HCT116 (cell line): ENCODE data around the gene PDE6C. TPM values are rescaled to one million over a fixed set of nuclear protein-coding genes. Genes with fewer than 3 reads are reported as not detected.

Experiments
- ATAC-seq: fragments of 200-7000 bp; cut with Tn5 transposase; 2 replicates; pipeline ENCODE4 v1.9.1; 2020; ENCODE audit warnings: mild to moderate bottlenecking, moderate library complexity
- BruUV-seq: library from RNA; stranded (reverse); fragments of 400-500 nt; replicated peaks from 2 replicates; lab custom pipeline; 2021; lab: Mats Ljungman, UMichigan
- CTCF ChIA-PET: fragments of 300-600 bp; sonication (Branson Sonifier 250); formaldehyde crosslinking; loops from one replicate; lab custom pipeline; 2021; ENCODE audit warnings: antibody characterized with exemption; lab: Charles Lee
- POLR2A ChIA-PET: fragments of 300-600, 350-600 bp; sonication (Branson Sonifier 250); formaldehyde crosslinking; loops from one replicate; lab custom pipeline; 2021; ENCODE audit warnings: antibody characterized with exemption; lab: Charles Lee
- RAD21 ChIA-PET, 2 experiments: fragments of 300-600 bp; sonication (Branson Sonifier 250); formaldehyde crosslinking; loops; one replicate each; lab custom pipeline; 2023; ENCODE audit warnings: low total read pairs in 2 of 2; ENCODE audit not compliant: uncharacterized antibody in 2 of 2, unreplicated experiment in 2 of 2, low non-redundant PET in 1 of 2; lab: Charles Lee
- DNase-seq: peaks from one replicate; pipeline ENCODE4 v3.0.0-alpha.2; 2010; ENCODE audit warnings: low read depth, low spot score
- H2AFZ ChIP-seq: fragments of 200-600 bp; shearing (Covaris generic), sonication (generic); 2 replicates; pipeline ENCODE4 v1.6.1; 2017; ENCODE audit warnings: low read depth, mixed run types, mixed read lengths, antibody characterized with exemption, low read length; ENCODE audit not compliant: poor library complexity, severe bottlenecking
- H3K27ac ChIP-seq: 2 replicates; pipeline ENCODE4 v1.5.1; 2012; ENCODE audit warnings: low read depth, low read length
- H3K27me3 ChIP-seq: fragments of 200-600 bp; sonication (generic); 2 replicates; pipeline ENCODE4 v1.6.1; 2016; ENCODE audit warnings: mixed run types, low read length, mixed read lengths; ENCODE audit not compliant: insufficient read depth
- H3K36me3 ChIP-seq, 2 experiments: fragments of 200-500 bp in 1 of 2; fragments of 200-600 bp in 1 of 2; sonication (Bioruptor generic) in 1 of 2; sonication (generic) in 1 of 2; 2 replicates each; pipeline versions ENCODE4 v1.5.1 to v1.6.1; 2014 to 2016; ENCODE audit warnings: low read length in 2 of 2, inconsistent platforms in 1 of 2, mixed read lengths in 1 of 2, mixed run types in 1 of 2; ENCODE audit not compliant: insufficient read depth in 2 of 2, control insufficient read depth in 1 of 2
- H3K4me1 ChIP-seq, 2 experiments: fragments of 200-600 bp in 1 of 2; sonication (generic) in 1 of 2; 2 replicates each; pipeline versions ENCODE4 v1.5.1 to v1.6.1; 2012 to 2017; ENCODE audit warnings: low read length in 2 of 2, inconsistent platforms in 1 of 2, mild to moderate bottlenecking in 1 of 2, mixed read lengths in 1 of 2, mixed run types in 1 of 2, moderate library complexity in 1 of 2; ENCODE audit not compliant: insufficient read depth in 2 of 2, control insufficient read depth in 1 of 2
- H3K4me2 ChIP-seq: fragments of 200-600 bp; sonication (generic); 2 replicates; pipeline ENCODE4 v1.6.1; 2017; ENCODE audit warnings: mixed run types, low read length, mixed read lengths
- H3K4me3 ChIP-seq, 2 experiments: fragments of 200-600 bp in 1 of 2; sonication (generic) in 1 of 2; replicated peaks in 1 of 2; 2 replicates each; pipeline ENCODE4 v1.5.1; 2011 to 2016; ENCODE audit warnings: low read length in 2 of 2, control low read depth in 1 of 2, low read depth in 1 of 2, mild to moderate bottlenecking in 1 of 2, mixed read lengths in 1 of 2, mixed run types in 1 of 2
- H3K79me2 ChIP-seq: fragments of 200-600 bp; sonication (generic); 2 replicates; pipeline ENCODE4 v1.6.1; 2017; ENCODE audit warnings: mild to moderate bottlenecking, mixed run types, low read length, moderate library complexity, mixed read lengths; ENCODE audit not compliant: insufficient read depth
- H3K9ac ChIP-seq: fragments of 200-600 bp; sonication (generic); 2 replicates; pipeline ENCODE4 v1.6.1; 2016; ENCODE audit warnings: low read length, mixed read lengths
- H3K9me2 ChIP-seq: fragments of 200-600 bp; sonication (generic), shearing (Covaris generic); 2 replicates; pipeline ENCODE4 v1.6.1; 2017; ENCODE audit warnings: mixed run types, mild to moderate bottlenecking, moderate library complexity; ENCODE audit not compliant: insufficient read depth
- H3K9me3 ChIP-seq, 2 experiments: fragments of 200-500 bp in 1 of 2; fragments of 200-600 bp in 1 of 2; sonication (Bioruptor generic) in 1 of 2; sonication (generic) in 1 of 2; 2 replicates each; pipeline ENCODE4 v1.6.1; 2014 to 2017; ENCODE audit warnings: low read length in 2 of 2, mixed read lengths in 2 of 2, inconsistent platforms in 1 of 2, low read depth in 1 of 2, mild to moderate bottlenecking in 1 of 2, mixed run types in 1 of 2, moderate library complexity in 1 of 2; ENCODE audit not compliant: control insufficient read depth in 1 of 2, insufficient read depth in 1 of 2
- H4K20me1 ChIP-seq: fragments of 200-600 bp; sonication (generic), shearing (Covaris generic); 2 replicates; pipeline ENCODE4 v1.6.1; 2017; ENCODE audit warnings: mixed run types, mild to moderate bottlenecking, moderate library complexity; ENCODE audit not compliant: insufficient read depth
- CBX3 ChIP-seq: IDR thresholded peaks from 2 replicates; pipeline ENCODE4 v1.6.1; 2012; ENCODE audit warnings: low read depth
- CEBPB ChIP-seq: IDR thresholded peaks from 2 replicates; pipeline ENCODE4 v1.6.1; 2012; ENCODE audit warnings: low read depth
- EGR1 ChIP-seq: IDR thresholded peaks from 2 replicates; pipeline ENCODE4 v1.6.1; 2012; ENCODE audit warnings: low read depth
- FOSL1 ChIP-seq: IDR thresholded peaks from 2 replicates; pipeline ENCODE4 v1.6.1; 2012; ENCODE audit warnings: low read depth
- POLR2A ChIP-seq: IDR thresholded peaks from 2 replicates; pipeline ENCODE4 v1.7.0; 2011; ENCODE audit warnings: borderline replicate concordance; ENCODE audit not compliant: insufficient read depth, insufficient read length; ENCODE audit errors: extremely low read depth
- POLR2AphosphoS5 ChIP-seq: IDR thresholded peaks from 2 replicates; pipeline ENCODE4 v1.6.1; 2011; ENCODE audit warnings: mild to moderate bottlenecking, low read depth, low read length, moderate library complexity
- RAD21 ChIP-seq: IDR thresholded peaks from 2 replicates; pipeline ENCODE4 v1.6.1; 2012; ENCODE audit warnings: low read depth, mild to moderate bottlenecking
- SP1 ChIP-seq: IDR thresholded peaks from 2 replicates; pipeline ENCODE4 v1.6.1; 2012; ENCODE audit warnings: low read depth
- SRF ChIP-seq: IDR thresholded peaks from 2 replicates; pipeline ENCODE4 v1.6.1; 2012; ENCODE audit warnings: low read depth
- ZNF274 ChIP-seq: fragments of 200-500 bp; sonication (Bioruptor generic); IDR thresholded peaks from 2 replicates; pipeline ENCODE4 v1.6.1; 2014; ENCODE audit warnings: mild to moderate bottlenecking, low read depth, low read length, inconsistent platforms
- intact Hi-C: fragments of 100-400 bp; cut with micrococcal nuclease; formaldehyde crosslinking; loops from 2 replicates; pipeline ENCODE4 v1.10.0; 2022
- total RNA-seq: library from RNA; stranded (reverse); gene quantifications from one replicate; pipeline ENCODE4 v1.2.1, GENCODE V29; 2021; ENCODE audit not compliant: unreplicated experiment
- TF ChIP-seq, protein P1 (sequence below): IDR thresholded peaks from 2 replicates; pipeline ENCODE4 v1.6.1; 2012
- TF ChIP-seq, protein P2 (sequence below): IDR thresholded peaks from 2 replicates; pipeline ENCODE4 v1.6.1; 2012
- TF ChIP-seq, protein P3 (sequence below): IDR thresholded peaks from 2 replicates; pipeline ENCODE4 v1.6.1; 2011; ENCODE audit warnings: mild to moderate bottlenecking, low read length, moderate library complexity; ENCODE audit not compliant: insufficient replicate concordance; ENCODE audit errors: extremely low read depth
- TF ChIP-seq, protein P4 (sequence below), 3 experiments: fragments of 200-600 bp in 1 of 3; sonication (generic) in 1 of 3; IDR thresholded peaks in 2 of 3; conservative IDR thresholded peaks in 1 of 3; 2 replicates each; pipeline ENCODE4 v1.5.1; 2012 to 2017; ENCODE audit warnings: low read depth in 2 of 3, low read length in 2 of 3, antibody characterized with exemption in 1 of 3, borderline replicate concordance in 1 of 3, control low read depth in 1 of 3, mild to moderate bottlenecking in 1 of 3, mixed read lengths in 1 of 3, mixed run types in 1 of 3, moderate library complexity in 1 of 3; ENCODE audit not compliant: insufficient read depth in 1 of 3

PDE6C gene
- total RNA-seq, 1 experiment from 2014 or later, result not detected

DNA sequence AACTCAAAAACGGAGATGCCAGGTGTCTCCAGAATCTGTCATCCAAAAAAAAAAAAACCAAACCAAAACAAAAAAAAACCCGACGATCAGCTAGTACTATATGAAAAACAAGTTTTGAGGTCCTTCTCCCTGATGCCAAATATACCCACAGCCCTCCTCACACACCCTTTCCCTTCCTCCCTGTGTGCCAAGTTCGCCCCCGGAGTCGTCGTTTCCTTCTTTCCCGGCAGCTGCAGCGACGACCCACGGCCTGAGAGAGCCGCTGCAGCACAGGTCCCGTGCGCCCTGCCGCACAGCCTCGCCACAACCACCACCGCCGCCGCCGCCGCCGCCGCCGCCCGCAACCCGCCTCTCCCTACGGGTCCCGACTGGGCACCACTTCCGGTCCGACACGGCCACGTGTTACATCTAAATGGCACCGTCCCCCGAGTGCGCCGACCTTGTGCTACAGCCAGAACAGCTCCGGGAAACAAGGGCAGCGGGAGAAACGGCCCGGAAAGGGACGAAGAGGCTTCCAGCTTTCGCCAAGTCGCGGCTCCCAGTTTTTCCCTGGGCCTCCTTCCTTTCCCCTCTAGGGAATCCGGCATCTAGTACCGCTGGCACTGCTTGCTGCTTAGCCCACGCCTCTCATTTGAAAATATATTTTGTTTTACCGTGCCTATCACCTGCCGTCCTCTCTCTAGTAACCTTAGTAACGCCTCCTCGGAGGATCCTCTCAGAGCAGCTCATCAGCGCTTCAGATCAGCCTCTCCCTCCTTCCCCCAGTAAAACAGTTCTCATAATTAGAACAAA lies 90.1 kb downstream of the PDE6C start, which contains the start of gene FRA10AC1 (continued):
- TF ChIP-seq RAD21 (peak; percentile 64), POLR2AphosphoS5 (peak; percentile 85), SRF (peak; percentile 88; the same call in 1 of the 2 replicates)
- TF ChIP-seq, protein P1, sequence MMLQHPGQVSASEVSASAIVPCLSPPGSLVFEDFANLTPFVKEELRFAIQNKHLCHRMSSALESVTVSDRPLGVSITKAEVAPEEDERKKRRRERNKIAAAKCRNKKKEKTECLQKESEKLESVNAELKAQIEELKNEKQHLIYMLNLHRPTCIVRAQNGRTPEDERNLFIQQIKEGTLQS, result no peak; the same call in 1 of the 2 replicates
- TF ChIP-seq, protein P2, sequence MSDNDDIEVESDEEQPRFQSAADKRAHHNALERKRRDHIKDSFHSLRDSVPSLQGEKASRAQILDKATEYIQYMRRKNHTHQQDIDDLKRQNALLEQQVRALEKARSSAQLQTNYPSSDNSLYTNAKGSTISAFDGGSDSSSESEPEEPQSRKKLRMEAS, result peak; percentile 95

DNA sequence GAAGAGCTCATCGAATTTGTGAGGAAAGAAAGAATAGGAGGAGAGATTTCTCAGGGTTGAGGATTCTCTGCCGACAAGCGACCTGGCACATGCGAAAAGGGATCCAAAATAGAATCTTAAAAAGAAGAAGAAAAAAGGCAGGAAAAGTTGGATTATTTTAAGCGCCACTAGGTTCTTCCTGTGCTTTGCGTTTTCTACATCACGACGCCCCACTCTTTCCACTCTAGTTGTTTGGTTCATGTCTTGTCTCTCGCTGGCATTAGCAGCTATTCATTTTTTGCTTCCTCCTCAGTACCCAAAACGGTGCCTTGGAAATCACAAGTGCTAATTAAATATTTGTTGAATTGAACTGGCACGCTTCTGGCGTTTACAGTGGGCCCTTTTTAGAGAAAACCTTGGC lies 90.7 kb downstream of the PDE6C start:
- CTCF ChIA-PET, result interaction anchor here (1.1 to 1.5 kb wide), 4 partner anchors 24 to 148 kb away, joined by 3 to 9 read pairs (median 4); no protein-coding TSS in a partner anchor
- no peak for ATAC-seq
- no peak for TF ChIP-seq ZNF274
- TF ChIP-seq POLR2AphosphoS5, result no peak
- no peak for TF ChIP-seq CBX3
- TF ChIP-seq, protein P3, sequence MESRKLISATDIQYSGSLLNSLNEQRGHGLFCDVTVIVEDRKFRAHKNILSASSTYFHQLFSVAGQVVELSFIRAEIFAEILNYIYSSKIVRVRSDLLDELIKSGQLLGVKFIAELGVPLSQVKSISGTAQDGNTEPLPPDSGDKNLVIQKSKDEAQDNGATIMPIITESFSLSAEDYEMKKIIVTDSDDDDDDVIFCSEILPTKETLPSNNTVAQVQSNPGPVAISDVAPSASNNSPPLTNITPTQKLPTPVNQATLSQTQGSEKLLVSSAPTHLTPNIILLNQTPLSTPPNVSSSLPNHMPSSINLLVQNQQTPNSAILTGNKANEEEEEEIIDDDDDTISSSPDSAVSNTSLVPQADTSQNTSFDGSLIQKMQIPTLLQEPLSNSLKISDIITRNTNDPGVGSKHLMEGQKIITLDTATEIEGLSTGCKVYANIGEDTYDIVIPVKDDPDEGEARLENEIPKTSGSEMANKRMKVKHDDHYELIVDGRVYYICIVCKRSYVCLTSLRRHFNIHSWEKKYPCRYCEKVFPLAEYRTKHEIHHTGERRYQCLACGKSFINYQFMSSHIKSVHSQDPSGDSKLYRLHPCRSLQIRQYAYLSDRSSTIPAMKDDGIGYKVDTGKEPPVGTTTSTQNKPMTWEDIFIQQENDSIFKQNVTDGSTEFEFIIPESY, result no peak
- TF ChIP-seq, protein P1, result no peak
- TF ChIP-seq FOSL1, result no peak
- TF ChIP-seq, protein P4, sequence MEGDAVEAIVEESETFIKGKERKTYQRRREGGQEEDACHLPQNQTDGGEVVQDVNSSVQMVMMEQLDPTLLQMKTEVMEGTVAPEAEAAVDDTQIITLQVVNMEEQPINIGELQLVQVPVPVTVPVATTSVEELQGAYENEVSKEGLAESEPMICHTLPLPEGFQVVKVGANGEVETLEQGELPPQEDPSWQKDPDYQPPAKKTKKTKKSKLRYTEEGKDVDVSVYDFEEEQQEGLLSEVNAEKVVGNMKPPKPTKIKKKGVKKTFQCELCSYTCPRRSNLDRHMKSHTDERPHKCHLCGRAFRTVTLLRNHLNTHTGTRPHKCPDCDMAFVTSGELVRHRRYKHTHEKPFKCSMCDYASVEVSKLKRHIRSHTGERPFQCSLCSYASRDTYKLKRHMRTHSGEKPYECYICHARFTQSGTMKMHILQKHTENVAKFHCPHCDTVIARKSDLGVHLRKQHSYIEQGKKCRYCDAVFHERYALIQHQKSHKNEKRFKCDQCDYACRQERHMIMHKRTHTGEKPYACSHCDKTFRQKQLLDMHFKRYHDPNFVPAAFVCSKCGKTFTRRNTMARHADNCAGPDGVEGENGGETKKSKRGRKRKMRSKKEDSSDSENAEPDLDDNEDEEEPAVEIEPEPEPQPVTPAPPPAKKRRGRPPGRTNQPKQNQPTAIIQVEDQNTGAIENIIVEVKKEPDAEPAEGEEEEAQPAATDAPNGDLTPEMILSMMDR (IDR thresholded peaks at IDR 0.05 in 2 of 3, conservative IDR thresholded peaks at IDR 0.05 in 1 of 3; ENCODE audit: borderline replicate concordance in 1 of 3, insufficient read depth in 1 of 3, low read depth in 2 of 3, low read length in 2 of 3), result no peak
- no peak for TF ChIP-seq SP1
- no peak for TF ChIP-seq EGR1
- TF ChIP-seq CEBPB, result no peak
- no peak for TF ChIP-seq POLR2A
- TF ChIP-seq, protein P2, result no peak
- no peak for TF ChIP-seq SRF

More for the DNA sequence above, 90.7 kb downstream of the PDE6C start:
- Histone ChIP-seq H3K27ac (peak overlapping the region; percentile 71; the same call in 1 of the 2 replicates), H2AFZ (peak overlapping the region; percentile 91), H3K9me2 (no peaks in the 10 kb centered on the region), H3K27me3 (no peaks in the 10 kb centered on the region), H3K36me3 (peaks cover 11 to 13% of the 10 kb centered on the region in 2 experiments), H4K20me1 (no peaks in the 10 kb centered on the region), H3K9me3 (no peaks in the 10 kb centered on the region), H3K4me1 (peaks cover 3 to 14% of the 10 kb centered on the region in 2 experiments), H3K79me2 (peaks cover 13% of the 10 kb centered on the region), H3K4me3 (peak overlapping the region; percentile 66 to 84), H3K4me2 (peak overlapping the region; percentile 76), H3K9ac (peak overlapping the region; percentile 83)
- DNase-seq, result no peak
- no TSS peak for BruUV-seq
- ChIA-PET RAD21 (interaction anchor here in 1 of 2 experiments (0.7 kb wide), 2 partner anchors 42 to 1991 kb away, joined by 3 read pairs; partner anchors contain the start of gene TCTN3), POLR2A (interaction anchor here (0.6 to 1.3 kb wide), 2 partner anchors 207 to 1615 kb away, joined by 4 read pairs; partner anchors contain the start of gene CEP55)
- intact Hi-C loops, result no loop called here
